Bronchial epithelial cell (primary cell): Measurements from ENCODE around the gene EIF4B. TPM values are rescaled to one million over a fixed set of nuclear protein-coding genes. Genes with fewer than 3 reads are reported as not detected.

Experiments used
- DNase-seq: peaks from one replicate; pipeline ENCODE4 v3.0.0-alpha.2; 2010; ENCODE audit warnings: low read depth
- FAIRE-seq: peaks from 2 replicates; lab custom pipeline; 2011; peaks lifted over from hg19 to GRCh38; lab: Jason Lieb, UNC
- H3K27me3 ChIP-seq: 2 replicates; pipeline ENCODE4 v1.5.1; 2011; ENCODE audit warnings: low read length; ENCODE audit not compliant: control insufficient read depth, insufficient read depth
- H3K36me3 ChIP-seq: 2 replicates; pipeline ENCODE4 v1.5.1; 2011; ENCODE audit warnings: low read length; ENCODE audit not compliant: control insufficient read depth, insufficient read depth
- H3K4me3 ChIP-seq: 2 replicates; pipeline ENCODE4 v1.5.1; 2011; ENCODE audit warnings: mild to moderate bottlenecking, low read depth, low read length, control low read depth
- CTCF ChIP-seq: IDR thresholded peaks from 2 replicates; pipeline ENCODE4 v1.5.1; 2011; ENCODE audit warnings: mild to moderate bottlenecking, moderate library complexity, low read length, control low read depth, inconsistent platforms; ENCODE audit not compliant: insufficient read depth, severe bottlenecking
- total RNA-seq: library from RNA; depleted of rRNA; stranded (reverse); fragments of >200 nt; gene quantifications from 2 replicates; pipeline ENCODE4 v1.2.1, GENCODE V29; 2014

Gene EIF4B
- total RNA-seq, 1 donor from 2014 or later, result 2,183 TPM

- peaks cover 16% of the 10 kb centered on the region for H3K36me3 ChIP-seq
- FAIRE-seq, result peak; percentile 75
- H3K27me3 ChIP-seq, result no peaks in the 10 kb centered on the region
- peak; percentile 57 for DNase-seq
- no peak overlapping the region for H3K4me3 ChIP-seq
- TF ChIP-seq CTCF, result peak; percentile 46
Measured at GRCh38 chr12:53061404-53062010, 55.3 kb downstream of the EIF4B start.

- Histone ChIP-seq H3K27me3 (no peaks in the 10 kb centered on the region), H3K4me3 (no peak overlapping the region), H3K36me3 (peaks cover 18% of the 10 kb centered on the region)
- FAIRE-seq (no peak), DNase-seq (no peak)
- no peak for TF ChIP-seq CTCF
Measured at GRCh38 chr12:53062011-53062961, 56.0 kb downstream of the EIF4B start.

- no peak overlapping the region for H3K4me3 ChIP-seq
- H3K36me3 ChIP-seq, result peaks cover 20% of the 10 kb centered on the region
- no peak for DNase-seq
- TF ChIP-seq CTCF, result no peak
- no peak for FAIRE-seq
- no peaks in the 10 kb centered on the region for H3K27me3 ChIP-seq
Measured at GRCh38 chr12:53062977-53063707, 56.9 kb downstream of the EIF4B start.

GRCh38 chr12:53063708-53064612 lies 57.7 kb downstream of the EIF4B start:
- DNase-seq, result no peak

More at GRCh38 chr12:53063708-53064612, 57.7 kb downstream of the EIF4B start:
- FAIRE-seq, result no peak
- H3K27me3 ChIP-seq, result no peaks in the 10 kb centered on the region
- peaks cover 20% of the 10 kb centered on the region for H3K36me3 ChIP-seq
- no peak for TF ChIP-seq CTCF
- H3K4me3 ChIP-seq, result no peak overlapping the region
